Activated T-helper 9 cell treated with anti-CD3 and anti-CD28 coated beads, Interleukin-2, amount 50 U/mL, for 16 hours (primary cell): ENCODE measurements around the gene MED15.

Experiments
- DNase-seq: peaks from one replicate; pipeline ENCODE4 v3.0.0-alpha.2; 2020; ENCODE audit warnings: low read depth

The MED15 gene

GRCh38 chr22:20510811-20511577 is 3.6 kb downstream of the MED15 start:
- DNase-seq, result no peak

DNA sequence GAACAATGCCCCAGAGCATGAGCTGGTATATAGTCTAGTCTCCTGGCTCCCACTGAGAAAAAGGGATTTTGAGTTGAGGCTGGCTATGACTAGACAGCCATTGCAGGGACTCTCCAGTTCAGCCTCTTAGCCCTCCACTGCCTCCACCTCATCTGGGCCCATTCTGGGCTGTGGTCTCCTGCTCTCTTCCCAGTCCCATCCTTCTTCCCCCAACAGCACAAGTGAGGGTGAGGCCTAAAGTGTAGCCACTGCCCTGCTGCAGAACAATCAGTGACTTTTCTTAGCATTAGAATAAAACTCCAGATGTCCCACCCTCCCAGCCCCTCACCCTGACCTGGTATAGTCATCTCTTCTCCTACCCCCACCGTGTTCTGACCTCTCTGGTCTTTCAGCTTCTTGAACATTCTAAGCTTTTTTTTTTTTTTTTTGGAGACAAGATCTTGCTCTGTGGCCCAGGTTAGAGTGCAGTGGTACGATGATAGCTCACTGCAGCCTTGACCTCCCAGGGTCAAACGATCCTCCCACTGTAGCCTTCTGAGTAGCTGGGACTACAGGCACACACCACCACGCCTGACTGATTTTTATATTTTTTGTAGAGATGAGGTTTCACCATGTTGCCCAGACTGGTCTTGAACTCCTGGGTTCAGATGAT is 4.3 kb downstream of the MED15 start:
- no peak for DNase-seq

- no peak for DNase-seq
Measured at GRCh38 chr22:20514658-20515406, 7.4 kb downstream of the MED15 start.

GRCh38 chr22:20516399-20516798 is 9.0 kb downstream of the MED15 start:
- DNase-seq, result no peak

DNA sequence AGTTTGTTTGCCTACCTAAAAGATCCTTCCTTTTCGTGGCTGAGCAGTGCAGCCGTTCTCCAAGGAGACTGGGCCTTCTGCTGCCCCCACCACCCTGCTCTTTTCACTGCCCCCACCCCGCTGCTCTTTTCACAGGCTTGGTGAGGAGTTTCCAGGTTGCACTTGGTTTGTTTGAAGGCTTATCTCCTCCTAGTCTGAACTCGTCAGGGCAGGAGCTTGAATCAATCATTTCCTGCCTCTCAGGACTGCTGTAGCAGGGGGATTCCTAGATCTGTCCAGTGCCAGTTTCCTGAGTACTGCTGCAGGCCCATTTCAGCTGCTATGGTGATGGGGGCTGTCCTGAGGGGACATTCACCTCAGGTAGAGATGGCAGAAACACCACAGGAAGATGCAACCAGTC is 10.0 kb downstream of the MED15 start:
- no peak for DNase-seq

- DNase-seq, result no peak
Measured at GRCh38 chr22:20517841-20518592, 10.6 kb downstream of the MED15 start.

GRCh38 chr22:20519558-20519957 is 12.1 kb downstream of the MED15 start:
- DNase-seq, result no peak

DNA sequence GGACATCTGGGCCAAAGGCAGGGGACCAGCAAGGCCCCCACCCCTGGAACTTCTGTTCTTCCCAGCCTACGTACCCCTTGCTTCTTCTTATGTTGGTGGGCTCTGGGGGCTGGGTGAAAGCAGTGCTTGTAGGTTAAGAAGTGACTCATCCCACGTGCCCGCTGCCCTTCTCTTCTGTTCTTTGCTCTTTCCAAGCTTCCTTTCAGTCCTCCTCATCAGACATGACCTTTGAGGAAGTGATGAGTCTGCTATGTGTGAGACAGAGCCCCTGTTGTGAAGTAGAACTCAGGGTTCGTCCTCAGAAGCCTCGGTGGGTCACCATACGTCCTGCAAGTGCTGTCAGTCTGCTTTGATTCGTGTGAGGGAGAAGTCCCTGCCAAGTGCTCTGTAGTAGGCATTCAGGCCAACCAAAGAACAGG is 12.7 kb downstream of the MED15 start:
- DNase-seq, result no peak

DNA sequence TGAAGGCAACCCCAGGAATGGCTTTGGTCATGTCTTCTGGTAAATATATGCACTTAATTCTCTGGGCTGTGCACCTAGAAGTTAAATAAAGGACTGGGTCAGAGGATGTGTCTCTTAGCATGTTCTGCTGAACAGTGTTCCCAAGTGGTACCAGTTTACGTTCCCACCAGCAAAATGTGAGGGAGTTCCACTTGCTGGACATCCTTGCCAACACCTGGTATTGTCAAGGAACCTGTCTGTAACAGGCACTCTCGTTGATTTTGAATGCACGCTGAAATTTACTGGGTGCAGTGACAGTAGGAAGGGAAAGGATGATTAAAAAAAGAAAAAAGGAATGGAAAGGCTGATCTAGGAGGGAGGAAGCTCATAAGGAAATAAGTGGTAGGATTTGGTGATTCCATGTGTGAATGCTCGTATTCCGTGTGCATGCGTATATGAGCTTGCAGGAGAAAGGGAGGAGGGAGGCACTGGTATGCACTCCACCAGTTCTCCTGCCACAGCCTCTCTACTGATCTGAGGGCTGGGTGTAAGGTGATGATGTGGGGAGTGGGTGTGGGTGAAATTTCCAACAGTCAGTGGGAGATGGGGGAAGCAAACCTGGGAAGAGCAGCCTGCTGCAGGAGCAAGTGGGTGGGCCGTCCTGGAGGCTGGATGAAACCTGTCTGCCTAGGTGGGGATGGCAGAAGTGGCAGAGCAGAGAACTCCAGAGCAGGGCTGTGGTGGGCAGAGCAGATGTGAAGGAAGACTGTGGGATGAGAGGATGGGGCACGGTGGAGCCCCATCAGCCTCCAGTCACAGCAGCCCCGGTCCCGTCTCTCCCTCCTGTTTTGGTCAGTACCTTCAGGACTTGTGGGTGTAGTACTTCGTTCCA is 15.0 kb downstream of the MED15 start:
- DNase-seq, result no peak

- DNase-seq, result no peak
Measured at GRCh38 chr22:20523086-20523983, 15.9 kb downstream of the MED15 start.

- no peak for DNase-seq
Measured at GRCh38 chr22:20524004-20524481, 16.6 kb downstream of the MED15 start.

DNA sequence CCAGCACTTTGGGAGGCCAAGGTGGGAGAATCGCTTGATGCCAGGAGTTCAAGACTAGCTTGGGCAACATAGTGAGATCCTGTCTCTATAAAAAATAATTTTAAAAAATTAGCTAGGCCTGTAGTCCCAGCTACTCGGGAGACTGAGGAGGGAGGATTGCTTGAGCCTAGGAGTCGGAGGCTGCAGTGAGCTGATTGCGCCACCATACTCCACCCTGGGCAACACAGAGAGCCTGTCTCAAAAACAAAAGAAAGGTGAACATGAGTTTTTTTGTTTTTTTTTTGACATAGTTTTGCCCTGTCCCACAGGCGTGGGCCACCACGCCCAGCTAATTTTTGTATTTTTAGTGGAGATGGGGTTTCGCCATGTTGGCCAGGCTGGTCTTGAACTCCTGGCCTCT is 17.6 kb downstream of the MED15 start:
- no peak for DNase-seq

DNA sequence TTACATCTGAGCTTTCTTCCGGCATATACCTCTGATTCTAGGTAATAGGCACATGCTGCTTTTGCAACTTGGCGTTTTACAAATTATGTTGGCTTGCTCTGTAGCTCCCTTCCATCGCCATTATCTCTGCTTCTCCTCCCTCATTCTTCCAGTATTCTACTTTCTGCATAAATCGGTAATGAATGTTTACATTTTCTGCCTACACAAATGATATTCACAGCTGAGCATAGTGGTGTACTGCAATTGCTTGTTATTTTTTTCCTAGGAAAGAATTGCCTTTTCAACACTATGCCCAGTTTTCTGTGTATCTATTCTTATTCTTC is 18.9 kb downstream of the MED15 start:
- no peak for DNase-seq

- no peak for DNase-seq
Measured at GRCh38 chr22:20526628-20527355, 19.4 kb downstream of the MED15 start.

- no peak for DNase-seq
Measured at GRCh38 chr22:20528405-20528978, 21.1 kb downstream of the MED15 start.

DNA sequence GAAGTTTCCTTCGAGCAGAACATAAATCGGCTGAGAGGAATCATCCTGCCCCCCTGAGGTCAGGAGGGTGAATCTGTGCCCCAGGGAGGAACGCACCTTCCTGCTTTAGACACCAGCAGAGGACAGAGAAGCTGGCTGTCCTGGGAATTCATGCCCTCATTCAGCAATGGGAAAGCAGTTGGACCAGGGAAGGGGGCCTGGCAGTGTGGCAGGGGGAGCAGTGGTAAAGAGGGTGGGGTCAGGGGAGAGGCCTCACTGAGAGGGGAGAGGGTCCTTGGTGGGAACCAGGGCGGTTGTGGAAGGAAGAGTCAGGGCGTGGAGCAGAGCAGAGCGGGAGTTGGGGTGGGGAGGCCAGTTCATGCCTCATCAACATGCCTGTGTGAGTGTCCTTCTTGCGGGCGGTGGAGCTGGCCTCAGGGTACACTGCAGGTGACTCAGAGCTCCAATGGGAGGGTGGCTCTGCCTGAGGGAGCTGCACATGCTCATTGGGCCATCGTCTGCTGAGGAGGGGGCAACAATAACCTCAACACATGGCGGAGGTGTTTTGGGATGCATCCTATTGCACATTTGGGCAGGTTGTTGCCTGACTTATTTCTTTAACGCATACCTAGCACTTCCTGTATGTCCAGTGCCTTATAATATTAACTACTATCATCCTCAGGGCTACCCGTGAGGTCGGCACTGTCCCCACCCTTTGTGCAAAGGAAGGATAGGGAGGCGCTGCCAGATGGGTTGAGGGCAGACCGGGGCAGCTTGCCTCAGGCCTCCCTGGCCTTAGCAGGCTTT is 23.2 kb downstream of the MED15 start:
- DNase-seq, result no peak

DNA sequence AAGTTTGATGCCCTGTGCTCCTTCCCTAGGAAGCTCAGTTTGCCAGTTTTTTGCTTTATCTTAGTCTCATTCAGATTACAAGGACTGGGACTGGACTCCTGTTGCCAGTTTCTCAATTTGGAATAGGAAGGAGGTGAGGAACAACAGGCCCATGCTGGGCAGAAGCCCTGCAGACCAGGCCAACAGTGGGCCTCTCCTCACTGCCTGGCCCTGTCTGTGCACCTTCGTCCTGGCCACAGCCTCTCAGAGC is 23.7 kb downstream of the MED15 start:
- no peak for DNase-seq

GRCh38 chr22:20531404-20532201 is 24.2 kb downstream of the MED15 start:
- DNase-seq, result no peak
